ENCODE measurements around the gene NHLH1.

Gene NHLH1

DNA sequence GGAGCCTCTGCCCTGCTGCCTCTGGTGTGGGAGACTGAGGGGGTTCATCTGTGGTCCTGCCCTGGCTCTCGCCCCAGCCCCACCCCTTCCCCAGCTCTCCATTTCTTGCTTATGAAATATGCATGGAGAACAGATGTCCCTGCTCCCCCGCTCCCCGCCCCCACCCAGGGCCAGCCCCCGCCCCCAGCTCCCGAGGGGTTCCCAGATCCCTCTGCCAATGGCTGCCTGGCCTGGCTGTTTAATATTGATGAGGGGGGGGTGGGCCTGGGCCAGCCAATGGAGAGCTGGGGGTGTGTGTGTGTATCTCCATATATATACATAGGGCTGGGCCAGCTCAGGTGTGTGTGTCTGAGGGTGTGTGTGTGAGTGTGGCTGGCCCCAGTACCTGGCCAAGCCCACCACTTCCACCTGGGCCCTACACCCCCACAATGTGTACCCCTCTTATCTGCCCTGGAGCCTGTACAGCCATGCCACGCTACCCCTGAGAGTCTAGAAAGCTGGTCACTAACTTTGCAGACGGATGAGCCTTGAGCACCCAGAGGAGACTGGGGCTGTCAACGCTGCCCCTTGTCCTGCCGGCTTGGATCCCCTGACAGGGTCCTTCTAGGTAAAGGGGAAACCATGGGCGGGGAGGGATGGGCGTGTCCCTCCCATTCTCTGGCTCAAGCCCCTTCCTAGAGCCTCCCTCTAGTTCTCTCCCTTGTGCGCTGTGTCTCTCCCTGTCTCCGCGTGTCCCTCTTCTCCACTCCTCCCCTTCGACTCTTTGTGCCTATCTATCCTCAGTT lies at the start of gene NHLH1:
Gene NHLH1 (plus strand): TSS at position 341 of the 785 bp plus-strand sequence. CDS start 3,661 bp downstream, outside the sequence.
- no peak for DNase-seq (ENCODE audit: low read depth, low spot score)

DNA sequence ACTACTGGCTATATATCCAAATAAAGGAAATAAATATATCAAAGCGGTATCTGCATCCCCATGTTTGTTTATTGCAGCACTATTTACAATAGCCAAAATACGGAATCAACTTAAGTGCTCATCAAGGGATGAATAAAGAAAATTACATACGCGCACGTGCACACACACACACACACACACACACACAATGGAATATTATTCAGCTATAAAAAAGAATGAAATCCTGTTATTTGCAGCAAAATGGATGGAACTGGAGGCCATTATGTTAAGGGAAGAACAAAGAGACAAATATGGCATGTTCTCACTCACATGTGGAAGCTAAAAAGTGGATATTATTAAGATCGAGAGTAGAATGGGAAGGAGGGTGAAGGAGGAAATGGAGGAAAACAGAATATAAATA lies 44.0 kb upstream of the NHLH1 start:
- no peak overlapping the region for H3K27ac ChIP-seq
- DNase-seq (ENCODE audit: low read depth, low spot score), result no peak

More for the DNA sequence above, at the start of gene NHLH1:
- no peak within 1 kb of the TSS for H3K27ac ChIP-seq

DNA sequence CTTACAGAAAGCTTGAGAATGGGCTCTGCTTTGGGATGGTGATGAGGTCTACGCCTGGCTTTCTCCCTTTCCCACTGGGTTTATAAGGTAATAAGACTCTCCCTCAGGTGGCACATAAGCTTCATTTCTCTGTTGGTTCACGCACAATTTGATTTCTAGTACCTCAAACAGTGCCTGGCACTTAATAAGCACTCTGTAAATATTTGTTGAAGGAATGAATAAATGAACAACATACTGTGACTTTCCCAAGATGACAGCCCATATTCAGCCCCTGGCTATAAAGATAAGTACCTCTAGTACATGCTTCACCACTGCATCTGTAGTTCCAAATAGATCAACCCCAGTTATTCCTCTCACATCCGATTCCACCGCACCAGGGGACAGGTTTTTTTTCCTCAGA lies 41.6 kb upstream of the NHLH1 start:
- no peak for DNase-seq (ENCODE audit: low read depth, low spot score)
- H3K27ac ChIP-seq, result no peak overlapping the region

- no peak for DNase-seq (ENCODE audit: low read depth, low spot score)
- no peak overlapping the region for H3K27ac ChIP-seq
Measured at GRCh38 chr1:160326418-160326817, 40.5 kb upstream of the NHLH1 start.

- no peak for DNase-seq (ENCODE audit: low read depth, low spot score)
- H3K27ac ChIP-seq, result no peak overlapping the region
Measured at GRCh38 chr1:160328184-160328583, 38.7 kb upstream of the NHLH1 start.

- no peak overlapping the region for H3K27ac ChIP-seq
- DNase-seq (ENCODE audit: low read depth, low spot score), result no peak
Measured at GRCh38 chr1:160330119-160330518, 36.8 kb upstream of the NHLH1 start.

- DNase-seq (ENCODE audit: low read depth, low spot score), result no peak
- H3K27ac ChIP-seq, result no peak overlapping the region
Measured at GRCh38 chr1:160332516-160332915, 34.4 kb upstream of the NHLH1 start.

DNA sequence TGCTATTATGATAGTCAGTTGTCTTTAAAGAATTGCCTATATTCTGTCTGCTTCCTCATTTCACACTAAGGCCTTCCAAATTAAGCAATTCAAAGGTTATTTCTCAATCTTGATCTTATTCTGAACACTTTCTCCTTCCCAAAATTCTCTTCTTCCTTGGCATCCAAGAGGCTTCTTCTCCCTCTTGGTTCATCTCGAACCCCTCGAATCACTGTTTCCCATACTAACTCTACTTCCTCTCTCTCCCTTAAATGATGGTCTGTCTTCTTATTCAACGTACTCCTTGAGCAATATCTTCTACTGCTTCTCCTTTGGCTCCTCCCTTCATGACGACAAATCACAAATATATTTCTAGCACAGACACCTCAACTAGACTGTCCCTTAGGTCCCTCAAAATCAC lies 28.3 kb upstream of the NHLH1 start:
- no peak overlapping the region for H3K27ac ChIP-seq
- no peak for DNase-seq (ENCODE audit: low read depth, low spot score)

DNA sequence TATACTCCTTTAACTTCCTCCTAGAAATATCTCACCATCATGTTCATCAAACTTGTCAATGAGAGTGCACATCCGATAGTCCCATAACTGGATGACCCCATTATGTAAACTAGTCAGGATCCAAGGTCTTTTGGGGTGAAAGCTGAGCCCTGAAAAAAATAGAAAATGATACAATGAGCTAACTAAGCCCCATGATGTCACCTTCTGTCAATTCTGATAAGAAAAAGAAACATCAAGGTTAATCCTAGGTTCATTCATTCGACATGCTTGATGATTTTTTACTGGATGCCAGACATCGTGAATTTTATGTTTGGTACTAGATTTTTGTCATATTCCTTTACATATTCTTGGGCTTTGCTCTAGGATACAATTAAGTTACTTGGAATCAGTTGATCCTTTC lies 26.7 kb upstream of the NHLH1 start:
- H3K27ac ChIP-seq, result no peak overlapping the region
- DNase-seq (ENCODE audit: low read depth, low spot score), result no peak

GRCh38 chr1:160340866-160341265 lies 26.0 kb upstream of the NHLH1 start:
- no peak for DNase-seq (ENCODE audit: low read depth, low spot score)
- no peak overlapping the region for H3K27ac ChIP-seq

DNA sequence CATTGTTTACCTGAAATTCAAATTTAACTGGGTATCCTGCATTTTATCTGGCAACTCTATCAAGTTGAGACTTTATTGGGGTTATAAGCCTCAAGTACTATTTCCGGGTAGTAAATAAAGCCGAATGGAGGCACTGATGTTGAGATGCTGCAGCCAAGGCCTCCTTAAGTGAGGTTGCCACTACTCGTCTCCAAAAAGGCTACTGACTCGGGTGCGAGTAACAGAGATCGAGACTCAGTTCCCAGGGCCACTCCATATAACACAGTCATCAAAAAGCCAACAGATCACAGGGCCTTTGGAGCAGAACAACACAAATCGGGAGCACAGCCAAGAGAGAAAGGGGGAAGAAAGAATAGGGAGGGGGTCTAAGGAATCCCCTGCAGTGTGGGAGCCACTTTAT lies 24.3 kb upstream of the NHLH1 start:
- DNase-seq (ENCODE audit: low read depth, low spot score), result no peak
- peak overlapping the region; percentile 52 for H3K27ac ChIP-seq

- H3K27ac ChIP-seq, result peak within 1 kb of the TSS; percentile 52
- peak; percentile 62 for DNase-seq (ENCODE audit: low read depth, low spot score)
Measured at GRCh38 chr1:160342953-160343869, 23.7 kb upstream of the NHLH1 start, which contains the start of the genes COPA and NCSTN. COPA (minus strand) TSS chr1:160343250; CDS start chr1:160343170, 80 bp downstream. NCSTN (plus strand) TSS chr1:160343383; CDS start chr1:160343397, 14 bp downstream.

- DNase-seq (ENCODE audit: low read depth, low spot score), result no peak
- no peak overlapping the region for H3K27ac ChIP-seq
Measured at GRCh38 chr1:160344241-160344640, 22.6 kb upstream of the NHLH1 start.

DNA sequence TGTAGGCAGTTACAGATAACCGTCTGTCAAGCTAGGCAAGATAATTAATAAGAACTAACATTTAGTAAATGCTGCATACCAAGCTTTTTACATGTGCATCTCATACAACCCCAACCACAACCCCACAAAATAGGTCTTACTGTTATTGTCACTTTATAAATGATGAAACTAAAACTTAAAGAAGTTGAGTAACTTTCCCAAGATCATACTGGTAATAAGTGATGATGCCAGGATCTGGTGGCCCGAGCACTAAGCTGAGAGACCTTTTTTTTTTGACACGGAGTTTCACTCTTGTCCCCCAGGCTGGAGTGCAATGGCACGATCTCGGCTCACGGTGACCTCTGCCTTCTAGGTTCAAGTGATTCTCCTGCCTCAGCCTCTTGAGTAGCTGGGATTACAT lies 21.9 kb upstream of the NHLH1 start:
- DNase-seq (ENCODE audit: low read depth, low spot score), result no peak
- H3K27ac ChIP-seq, result no peak overlapping the region

DNA sequence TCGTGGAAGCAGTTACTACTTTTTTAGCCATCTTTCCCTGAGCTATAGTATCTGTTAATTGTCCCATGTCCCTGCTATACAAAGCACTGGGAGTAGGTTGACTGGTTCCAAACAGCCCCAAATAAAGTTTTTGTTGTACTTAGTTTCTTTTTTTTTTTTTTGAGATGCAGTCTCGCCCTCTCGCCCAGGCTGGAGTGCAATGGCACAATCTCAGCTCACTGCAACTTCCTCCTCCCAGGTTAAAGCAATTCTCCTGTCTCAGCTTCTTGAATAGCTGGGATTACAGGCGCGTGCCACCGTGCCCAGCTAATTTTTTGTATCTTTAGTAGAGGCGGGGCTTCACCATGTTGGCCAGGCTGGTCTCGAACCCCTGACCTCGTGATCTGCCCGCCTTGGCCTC lies 20.4 kb upstream of the NHLH1 start:
- no peak overlapping the region for H3K27ac ChIP-seq

DNA sequence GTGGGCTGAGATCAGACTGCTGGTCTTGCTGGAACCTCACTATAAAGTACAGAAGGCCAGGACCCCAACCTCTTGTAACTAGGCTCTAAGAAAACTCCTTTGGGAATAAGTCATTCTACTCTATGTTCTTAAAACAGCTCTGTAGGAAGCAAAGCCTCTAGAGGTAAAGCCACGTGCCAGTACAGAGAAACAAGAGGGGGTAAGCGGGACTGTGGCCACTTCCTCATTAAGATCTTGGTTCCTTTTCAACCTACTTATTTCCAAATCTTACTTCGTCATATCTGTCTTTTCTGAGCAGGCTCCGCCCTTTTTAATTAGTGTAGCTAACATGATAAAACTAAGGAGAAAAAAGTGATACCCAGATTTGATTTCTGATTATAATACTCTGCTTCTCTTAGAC lies 19.9 kb upstream of the NHLH1 start:
- no peak for DNase-seq (ENCODE audit: low read depth, low spot score)
- H3K27ac ChIP-seq, result no peak overlapping the region

More for the DNA sequence above, 20.4 kb upstream of the NHLH1 start:
- no peak for DNase-seq (ENCODE audit: low read depth, low spot score)

- no peak for DNase-seq (ENCODE audit: low read depth, low spot score)
- H3K27ac ChIP-seq, result no peak overlapping the region
Measured at GRCh38 chr1:160351629-160352028, 15.2 kb upstream of the NHLH1 start.

DNA sequence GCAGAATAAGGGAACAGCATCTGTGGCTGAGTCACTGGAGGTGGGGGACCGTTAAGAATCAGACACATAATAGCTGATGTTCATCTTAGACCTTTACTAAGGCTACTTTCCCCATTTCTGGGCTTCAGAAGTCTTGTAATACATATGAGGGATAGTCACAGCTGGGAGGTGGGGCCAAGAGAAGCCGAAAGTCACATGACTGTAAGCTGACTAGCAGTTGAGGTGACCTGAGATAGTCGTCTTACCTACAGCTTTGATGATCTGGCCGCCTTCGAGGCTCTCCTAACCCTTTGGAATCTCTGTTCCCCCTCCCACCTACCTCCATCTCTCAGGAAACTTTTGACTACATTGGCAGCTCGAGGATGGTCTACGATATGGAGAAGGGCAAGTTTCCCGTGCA lies 14.3 kb upstream of the NHLH1 start:
- no peak for DNase-seq (ENCODE audit: low read depth, low spot score)
- H3K27ac ChIP-seq, result no peak overlapping the region

DNA sequence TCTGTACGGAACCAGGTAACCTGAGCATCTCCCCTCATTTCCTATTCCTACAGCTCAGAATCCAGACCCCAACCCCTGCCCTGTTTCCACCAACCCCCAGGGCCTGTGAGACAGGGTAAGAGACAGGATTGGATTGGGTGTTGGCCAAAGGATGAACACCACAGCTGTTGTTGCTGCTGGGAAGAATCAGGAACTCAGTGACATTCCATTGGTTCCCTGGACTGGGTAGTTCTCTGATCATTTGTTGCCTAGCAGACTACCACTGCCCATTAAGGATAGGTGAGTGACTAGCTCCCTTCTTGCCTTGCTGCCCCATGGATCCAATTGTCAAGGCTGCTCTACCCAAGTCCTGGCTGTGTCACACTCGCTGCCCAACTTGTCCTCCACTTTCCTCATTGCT lies 13.6 kb upstream of the NHLH1 start:
- no peak for DNase-seq (ENCODE audit: low read depth, low spot score)
- H3K27ac ChIP-seq, result no peak overlapping the region

- DNase-seq (ENCODE audit: low read depth, low spot score), result no peak
- H3K27ac ChIP-seq, result no peak overlapping the region
Measured at GRCh38 chr1:160354388-160354985, 12.4 kb upstream of the NHLH1 start.

All from epithelial cell of prostate (primary cell).